ENCODE data around the gene SUGCT. TPM values are rescaled to one million over a fixed set of nuclear protein-coding genes. Genes with fewer than 3 reads are reported as not detected.
A peak's percentile ranks its signal among the peaks of the same experiment; 100 is the strongest.

Gene SUGCT
- polyA plus RNA-seq, 1 donor, result 1.3 TPM

GRCh38 chr7:40884241-40884640, 749.4 kb downstream of the SUGCT start:
- DNase-seq, result no peak

- no peak for DNase-seq
Measured at GRCh38 chr7:40885503-40885902, 750.7 kb downstream of the SUGCT start.

DNA sequence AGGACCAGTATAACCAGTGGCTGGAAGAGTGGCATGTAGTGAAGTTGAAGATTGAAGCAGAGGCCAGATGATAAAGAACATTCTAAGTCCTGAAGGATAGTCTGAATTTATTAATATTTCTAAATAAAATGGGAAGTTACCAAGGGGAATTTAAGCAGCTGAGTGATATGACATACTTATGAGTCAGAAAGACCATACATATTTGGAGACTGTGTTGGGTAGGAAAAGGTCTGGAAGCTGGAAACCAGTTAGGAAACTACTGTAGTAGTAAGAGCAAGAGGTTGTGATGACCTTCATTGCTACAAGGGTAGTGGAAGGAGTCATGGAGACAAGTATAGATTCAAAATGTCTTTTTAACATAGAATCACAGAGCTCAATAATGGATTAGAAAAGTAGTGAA, 752.3 kb downstream of the SUGCT start:
- DNase-seq, result no peak

- DNase-seq, result no peak
Measured at GRCh38 chr7:40888499-40888898, 753.7 kb downstream of the SUGCT start.

- no peak for DNase-seq
Measured at GRCh38 chr7:40889099-40889498, 754.3 kb downstream of the SUGCT start.

DNA sequence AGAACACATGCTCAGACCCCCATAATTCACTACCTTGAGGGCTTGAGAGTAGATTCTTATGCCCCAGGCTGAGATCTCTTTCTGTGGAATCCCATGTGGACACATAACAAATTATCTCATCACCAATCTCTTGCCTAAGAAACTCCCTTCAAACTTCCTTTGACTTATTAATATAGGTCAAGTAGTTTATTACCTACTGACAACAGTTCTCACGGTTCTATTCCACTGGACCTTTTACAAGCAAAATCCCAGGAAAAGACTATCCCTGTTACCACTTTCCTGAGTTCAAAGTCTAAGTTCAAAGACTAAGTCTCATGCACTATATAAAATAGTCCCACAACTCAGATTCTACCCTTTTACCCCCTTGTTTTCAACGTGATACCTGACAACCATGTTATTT, 754.7 kb downstream of the SUGCT start:
- no peak for DNase-seq

DNA sequence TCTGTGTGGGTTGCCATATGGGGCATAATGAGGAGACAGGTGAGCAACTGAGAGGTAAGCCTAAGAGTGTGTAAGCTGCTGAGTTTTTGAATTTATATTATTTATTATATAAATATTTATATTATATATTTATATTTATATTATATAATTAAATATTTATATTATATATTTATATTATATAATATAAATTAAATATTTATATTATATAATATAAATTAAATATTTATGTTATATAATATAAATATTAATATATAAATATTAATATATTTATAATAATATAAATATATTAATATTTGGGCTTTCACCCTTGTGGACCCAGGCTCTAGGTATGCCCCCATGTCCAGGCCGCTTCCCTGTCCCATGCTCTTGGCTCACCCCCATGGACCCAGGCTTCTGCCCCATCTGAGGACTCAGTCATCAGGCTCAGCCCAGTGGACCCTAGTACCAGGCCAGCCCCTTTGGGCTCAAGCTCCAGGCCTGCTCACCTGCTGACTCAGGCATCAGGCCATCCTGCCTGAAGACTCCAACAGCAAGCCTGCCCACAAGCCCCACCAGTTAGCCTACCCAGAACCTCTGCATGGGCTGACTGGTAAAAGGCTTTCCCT, 755.4 kb downstream of the SUGCT start:
- no peak for DNase-seq

- DNase-seq, result no peak
Measured at GRCh38 chr7:40891232-40891631, 756.4 kb downstream of the SUGCT start.

- peak; percentile 64 for DNase-seq
Measured at GRCh38 chr7:40899151-40899550, 764.3 kb downstream of the SUGCT start.

DNA sequence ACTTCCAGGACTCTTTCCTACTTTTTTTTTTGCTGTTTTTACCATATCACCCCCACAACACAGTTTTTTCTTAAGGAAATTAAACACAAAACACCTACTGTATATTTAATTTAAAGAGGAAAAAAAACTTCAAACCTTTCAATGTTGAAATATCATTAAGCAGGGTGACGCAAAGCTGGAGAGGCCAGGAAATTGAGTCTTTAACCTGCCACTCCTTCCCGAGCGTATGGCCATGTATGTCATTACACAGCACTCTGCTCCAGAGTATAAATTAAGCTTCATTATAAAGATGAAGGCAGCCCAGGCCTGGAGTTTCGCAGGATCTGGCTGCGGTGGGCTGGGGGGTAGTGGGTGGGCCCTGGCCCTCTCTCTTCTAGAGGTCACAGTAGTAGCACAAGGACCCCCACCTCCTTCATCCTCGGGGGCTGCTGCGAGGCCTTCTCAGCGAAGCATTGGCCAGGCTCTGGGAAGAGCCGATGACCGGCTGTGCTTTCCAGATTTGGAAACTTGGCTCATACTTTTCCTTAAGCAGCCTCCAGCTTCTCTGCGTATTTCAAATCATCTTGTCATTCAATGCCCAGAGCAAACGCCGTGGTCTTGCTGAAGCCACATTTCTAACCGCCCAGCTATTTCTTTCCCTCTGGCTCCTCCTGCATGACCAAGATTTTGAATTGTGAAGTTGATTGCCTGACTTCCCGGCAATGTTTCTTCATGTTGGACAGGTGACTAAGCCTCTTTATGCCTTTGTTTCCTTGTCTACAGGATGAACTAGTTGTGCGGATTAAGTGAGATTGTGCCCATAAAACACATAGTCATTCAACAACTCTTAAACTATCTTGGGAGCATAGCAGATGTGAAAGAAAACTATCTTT, 765.1 kb downstream of the SUGCT start:
- peak; percentile 66 for DNase-seq

DNA sequence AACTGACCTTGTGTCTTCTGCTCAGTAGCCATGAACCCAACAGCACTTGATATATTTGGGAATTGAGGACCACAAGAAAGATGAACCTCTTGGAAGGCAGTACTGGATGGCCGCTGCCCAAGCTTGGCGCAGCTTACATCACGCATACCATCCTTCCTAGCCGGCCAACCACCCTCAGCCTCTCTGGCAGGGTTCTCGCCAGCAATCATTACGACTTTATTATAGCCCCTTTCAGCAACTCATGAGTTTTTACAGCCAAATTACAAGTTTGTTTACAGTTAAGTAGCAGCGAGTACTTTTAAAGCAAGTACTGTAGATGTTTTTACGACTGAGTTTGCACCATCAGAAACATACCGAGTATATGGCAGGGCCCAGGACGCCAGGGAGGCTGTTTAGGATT, 769.1 kb downstream of the SUGCT start:
- DNase-seq, result no peak

DNA sequence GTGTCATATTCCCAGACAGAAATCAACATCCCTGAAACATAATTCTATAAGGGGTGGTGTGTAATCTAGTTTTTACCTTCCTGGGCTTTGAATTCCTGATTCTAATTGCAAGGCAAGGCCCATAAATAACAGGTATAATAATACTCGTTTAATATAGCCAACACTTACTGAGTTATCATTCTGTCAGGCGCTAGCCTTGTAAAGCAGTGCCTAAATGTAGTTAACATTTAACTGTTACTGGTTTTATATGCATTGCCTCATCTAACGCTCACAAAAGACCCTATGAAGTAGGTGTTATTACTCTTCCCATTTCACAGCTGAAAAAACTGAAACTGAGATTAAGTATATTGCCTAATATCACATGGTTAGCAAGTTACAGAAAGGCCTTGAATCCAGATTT, 772.5 kb downstream of the SUGCT start:
- no peak for DNase-seq

- no peak for DNase-seq
Measured at GRCh38 chr7:40909346-40909980, 774.7 kb downstream of the SUGCT start.

Other genes with a start within 250 kb of the SUGCT start
- 38.5 TPM for gene CDK13, start 184.7 kb upstream of the SUGCT start, polyA plus RNA-seq (ENCODE audit: insufficient read length)
- gene MPLKIP, start 383 bp upstream of the SUGCT start, polyA plus RNA-seq (ENCODE audit: insufficient read length), result 20.4 TPM

Measured in hindlimb muscle (tissue), 1 donor.